Peyer's patch (tissue), 4 donors: Measurements from ENCODE around the gene MEPE.

ENCODE experiments used
- CTCF ChIP-seq, 6 experiments: fragments of 450-650 bp in 4 of 6; fragments of 200-600 bp in 2 of 6; sonication (generic) in 1 of 6; IDR thresholded peaks; one replicate each; pipeline ENCODE4 v1.5.1; 2017 to 2019; ENCODE audit warnings: antibody characterized with exemption in 6 of 6, mild to moderate bottlenecking in 3 of 6, moderate library complexity in 1 of 6
- POLR2A ChIP-seq, 2 donors: fragments of 450-650 bp; IDR thresholded peaks; one replicate each; pipeline ENCODE4 v1.5.1; 2017; ENCODE audit warnings: antibody characterized with exemption in 2 of 2, mild to moderate bottlenecking in 2 of 2, moderate library complexity in 2 of 2

- no peak for TF ChIP-seq CTCF (IDR thresholded peaks at IDR 0.05)
- no peak for TF ChIP-seq POLR2A (IDR thresholded peaks at IDR 0.05)
Observed at GRCh38 chr4:87844452-87844851, 11.7 kb downstream of the MEPE start.
